ENCODE results near the gene PCED1A. TPM values are rescaled to one million over a fixed set of nuclear protein-coding genes. Genes with fewer than 3 reads are reported as not detected.

The PCED1A gene
- total and polyA plus RNA-seq, 2 of the 8 experiments (the other 6 are each of a cell fraction or from before 2014, with no cell fraction given), result 13.4 to 18.9 TPM

- TF ChIP-seq RBBP5 (IDR thresholded peaks at IDR 0.05; ENCODE audit: borderline replicate concordance, low read depth, low read length) (no peak), GABPA (IDR thresholded peaks at IDR 0.05; ENCODE audit: borderline replicate concordance, insufficient read depth, low read length) (no peak), GTF2F1 (IDR thresholded peaks at IDR 0.05; ENCODE audit: borderline replicate concordance, low read depth, low read length) (no peak)
These were observed 7.3 kb upstream of the PCED1A start (continued) for GRCh38 chr20:2847802-2848201.

Data from H1 (cell line).